Thymus (tissue), 11 donors: ENCODE results near the gene MED15. TPM values are rescaled to one million over a fixed set of nuclear protein-coding genes. Genes with fewer than 3 reads are reported as not detected.

Source experiments
- DNase-seq, 9 donors: peaks; one replicate each; pipeline ENCODE4 v3.0.0-alpha.2; 2013; ENCODE audit warnings: low spot score in 9 of 9, low read depth in 6 of 9, missing footprints in 1 of 9
- H3K27ac ChIP-seq, 2 donors: one replicate each; pipeline ENCODE4 v1.5.1; 2013; ENCODE audit warnings: control low read depth in 1 of 2, low read depth in 1 of 2, low read length in 1 of 2, mild to moderate bottlenecking in 1 of 2, moderate library complexity in 1 of 2
- H3K27me3 ChIP-seq, 2 donors: one replicate each; pipeline ENCODE4 v1.5.1; 2013; ENCODE audit warnings: low read length in 1 of 2; ENCODE audit not compliant: control insufficient read depth in 2 of 2, insufficient read depth in 1 of 2
- H3K36me3 ChIP-seq, 2 donors: one replicate each; pipeline ENCODE4 v1.5.1; 2013; ENCODE audit warnings: low read length in 1 of 2, mild to moderate bottlenecking in 1 of 2, moderate library complexity in 1 of 2; ENCODE audit not compliant: control insufficient read depth in 2 of 2, insufficient read depth in 2 of 2
- H3K4me1 ChIP-seq, 2 donors: one replicate each; pipeline ENCODE4 v1.5.1; 2013; ENCODE audit warnings: low read length in 2 of 2; ENCODE audit not compliant: control insufficient read depth in 2 of 2, insufficient read depth in 2 of 2
- H3K4me3 ChIP-seq, 2 donors: one replicate each; pipeline ENCODE4 v1.5.1; 2013; ENCODE audit warnings: low read length in 2 of 2, control low read depth in 1 of 2, mild to moderate bottlenecking in 1 of 2
- H3K9me3 ChIP-seq, 2 donors: one replicate each; pipeline ENCODE4 v1.5.1; 2013; ENCODE audit warnings: low read length in 1 of 2, mild to moderate bottlenecking in 1 of 2; ENCODE audit not compliant: control insufficient read depth in 2 of 2, insufficient read depth in 1 of 2
- WGBS: extraction: QIAGEN DNeasy Blood & Tissue Kit; methylation state at CpG from one replicate; pipeline ENCODE4 v1.1.7; 2013; 5-methylcytosine and 5-hydroxymethylcytosine counted together
- polyA plus RNA-seq: library from polyadenylated mRNA; stranded (reverse); fragments of 200-250 nt; gene quantifications from one replicate; pipeline ENCODE4 v1.2.3, GENCODE V29; 2013
- total RNA-seq: library from RNA; stranded (reverse); fragments of 120-200 nt; gene quantifications from one replicate; pipeline ENCODE4 v1.2.4, GENCODE V29; 2013
- donor health status: healthy.

Gene MED15
- total and polyA plus RNA-seq, 2 donors, result 10.7 to 61.6 TPM

DNA sequence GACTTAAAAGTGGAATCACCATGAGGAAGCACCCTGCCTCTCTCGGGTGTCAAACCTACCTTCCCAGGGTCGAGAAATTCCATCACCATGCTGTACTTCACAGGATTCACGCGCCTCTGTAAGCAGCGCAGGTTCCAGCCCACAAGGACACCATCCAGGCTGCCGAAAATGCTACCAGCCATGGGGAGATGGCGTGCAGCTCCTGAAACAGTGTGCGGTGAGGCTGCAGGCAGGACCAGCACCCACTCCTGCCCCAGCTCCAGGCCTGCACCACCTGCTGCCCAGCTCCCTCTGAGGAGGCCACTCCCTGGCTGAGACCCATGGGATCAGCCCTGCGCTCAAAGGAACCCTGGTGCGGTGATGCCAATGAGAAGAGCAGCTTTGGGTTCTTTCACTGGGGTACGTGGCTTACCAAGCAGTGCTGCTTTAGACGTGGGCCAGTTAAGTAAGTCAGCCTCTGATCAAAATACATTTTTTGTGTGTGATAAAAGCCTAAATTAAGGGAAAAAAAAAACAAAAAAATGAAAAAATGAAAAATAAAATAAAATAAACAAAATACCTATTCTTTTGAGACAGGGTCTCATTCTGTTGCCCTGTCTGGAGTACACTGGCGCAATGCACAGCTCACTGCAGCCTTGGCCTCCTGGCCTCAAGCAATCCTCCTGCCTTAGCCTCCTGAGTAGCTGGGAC is 115.4 kb downstream of the MED15 start:
- Histone ChIP-seq H3K36me3 (no peaks in the 10 kb centered on the region), H3K4me1 (no peaks in the 10 kb centered on the region), H3K27me3 (no peaks in the 10 kb centered on the region), H3K27ac (no peak overlapping the region), H3K4me3 (no peak overlapping the region), H3K9me3 (no peaks in the 10 kb centered on the region)
- no peak for DNase-seq
- WGBS, result 82% methylated on average over 13 of the region's 13 CpGs

DNA sequence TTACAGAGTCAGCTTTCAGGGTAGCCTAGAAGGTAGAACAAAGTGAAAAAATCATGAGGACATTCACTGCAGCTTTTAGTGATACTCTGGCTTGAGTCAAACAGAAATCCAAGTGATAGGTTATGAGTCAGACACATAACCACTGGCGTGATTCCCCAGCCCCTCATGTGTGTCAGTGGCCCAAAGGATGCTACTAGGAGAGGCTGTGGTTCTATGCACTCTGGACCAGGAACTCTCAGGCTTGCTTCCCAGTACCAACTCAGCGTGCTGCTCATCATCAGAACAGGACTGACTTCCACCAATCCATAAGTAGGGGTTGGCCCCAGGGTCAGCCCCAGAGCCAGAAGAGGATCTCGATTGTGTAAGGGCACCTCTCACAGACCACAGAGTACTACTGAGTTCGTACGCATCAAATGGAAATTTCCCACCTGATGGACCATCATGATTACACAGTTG is 116.8 kb downstream of the MED15 start:
- no peaks in the 10 kb centered on the region for H3K4me1 ChIP-seq
- H3K4me3 ChIP-seq, result no peak overlapping the region
- no peaks in the 10 kb centered on the region for H3K9me3 ChIP-seq
- no peak overlapping the region for H3K27ac ChIP-seq
- WGBS, result 88% methylated on average over 5 of the region's 5 CpGs
- H3K36me3 ChIP-seq, result no peaks in the 10 kb centered on the region
- H3K27me3 ChIP-seq, result no peaks in the 10 kb centered on the region
- DNase-seq, result no peak

DNA sequence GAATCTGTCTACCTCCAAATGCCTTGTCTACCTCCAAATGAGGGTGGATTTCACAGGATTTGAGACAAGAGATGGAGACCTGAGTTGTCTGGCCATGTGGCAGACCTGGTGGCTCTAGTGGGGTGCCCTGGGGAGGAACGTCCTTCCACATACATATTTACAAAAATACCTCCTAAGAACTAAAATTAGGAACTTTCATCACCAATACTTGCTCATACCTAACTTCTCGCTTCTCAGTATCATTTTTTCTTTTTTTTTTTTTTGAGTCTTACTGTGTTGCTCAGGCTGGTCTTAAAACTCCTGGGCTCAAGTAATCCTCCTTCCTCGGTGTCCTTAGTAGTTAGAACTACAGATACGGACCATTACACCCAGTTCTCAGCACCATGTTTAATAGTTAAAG is 117.9 kb downstream of the MED15 start:
- no peaks in the 10 kb centered on the region for H3K9me3 ChIP-seq
- no peak for DNase-seq
- H3K27ac ChIP-seq, result no peak overlapping the region
- H3K4me1 ChIP-seq, result no peaks in the 10 kb centered on the region
- H3K4me3 ChIP-seq, result no peak overlapping the region
- no peaks in the 10 kb centered on the region for H3K27me3 ChIP-seq
- H3K36me3 ChIP-seq, result no peaks in the 10 kb centered on the region
- 93% methylated on average over 4 of the region's 4 CpGs for WGBS

DNA sequence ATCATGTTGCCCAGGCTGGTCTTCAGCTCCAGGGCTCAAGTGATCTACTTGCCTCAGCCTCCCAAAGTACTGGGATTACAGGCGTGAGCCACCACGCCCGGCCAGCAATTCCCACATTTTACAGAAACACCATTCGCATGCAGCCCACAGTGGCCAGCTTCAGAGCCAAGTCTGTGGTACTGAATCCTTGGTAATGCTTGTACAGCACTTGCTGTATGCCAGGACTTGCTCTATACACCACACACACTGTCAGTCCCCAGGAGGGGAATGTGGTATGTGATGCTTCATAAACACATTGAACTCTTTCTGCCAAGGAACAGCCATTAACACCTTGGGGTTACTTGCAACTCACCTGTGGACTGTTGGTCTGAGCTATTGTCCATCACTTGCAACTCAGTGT is 119.4 kb downstream of the MED15 start:
- H3K36me3 ChIP-seq, result no peaks in the 10 kb centered on the region
- H3K4me3 ChIP-seq, result no peak overlapping the region
- H3K9me3 ChIP-seq, result no peaks in the 10 kb centered on the region
- H3K4me1 ChIP-seq, result no peaks in the 10 kb centered on the region
- H3K27ac ChIP-seq, result no peak overlapping the region
- DNase-seq, result no peak
- no peaks in the 10 kb centered on the region for H3K27me3 ChIP-seq
- 97% methylated on average over 4 of the region's 4 CpGs for WGBS

DNA sequence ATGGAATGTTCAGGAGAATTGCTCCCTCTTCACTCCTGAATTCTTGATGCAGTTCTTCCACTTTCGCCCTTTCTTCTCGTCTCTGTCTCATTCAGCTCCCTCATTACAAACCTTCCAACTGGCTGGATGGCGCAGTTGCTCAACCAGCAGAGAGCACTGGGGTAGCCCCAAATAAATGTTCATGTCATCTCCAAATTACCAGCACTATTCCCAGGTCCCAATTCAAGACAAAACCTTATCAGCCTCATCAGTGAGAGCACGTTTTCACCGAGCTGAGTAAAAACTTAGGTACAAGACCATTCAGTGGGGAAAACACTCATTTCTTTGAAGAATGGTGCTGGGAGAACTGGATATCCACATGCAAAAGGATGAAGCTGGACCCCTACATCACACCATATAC is 120.0 kb downstream of the MED15 start:
- Histone ChIP-seq H3K27ac (no peak overlapping the region), H3K4me3 (no peak overlapping the region), H3K4me1 (no peaks in the 10 kb centered on the region), H3K9me3 (no peaks in the 10 kb centered on the region), H3K27me3 (no peaks in the 10 kb centered on the region), H3K36me3 (no peaks in the 10 kb centered on the region)
- WGBS, result 98% methylated on average over 5 of the region's 5 CpGs
- DNase-seq, result no peak

DNA sequence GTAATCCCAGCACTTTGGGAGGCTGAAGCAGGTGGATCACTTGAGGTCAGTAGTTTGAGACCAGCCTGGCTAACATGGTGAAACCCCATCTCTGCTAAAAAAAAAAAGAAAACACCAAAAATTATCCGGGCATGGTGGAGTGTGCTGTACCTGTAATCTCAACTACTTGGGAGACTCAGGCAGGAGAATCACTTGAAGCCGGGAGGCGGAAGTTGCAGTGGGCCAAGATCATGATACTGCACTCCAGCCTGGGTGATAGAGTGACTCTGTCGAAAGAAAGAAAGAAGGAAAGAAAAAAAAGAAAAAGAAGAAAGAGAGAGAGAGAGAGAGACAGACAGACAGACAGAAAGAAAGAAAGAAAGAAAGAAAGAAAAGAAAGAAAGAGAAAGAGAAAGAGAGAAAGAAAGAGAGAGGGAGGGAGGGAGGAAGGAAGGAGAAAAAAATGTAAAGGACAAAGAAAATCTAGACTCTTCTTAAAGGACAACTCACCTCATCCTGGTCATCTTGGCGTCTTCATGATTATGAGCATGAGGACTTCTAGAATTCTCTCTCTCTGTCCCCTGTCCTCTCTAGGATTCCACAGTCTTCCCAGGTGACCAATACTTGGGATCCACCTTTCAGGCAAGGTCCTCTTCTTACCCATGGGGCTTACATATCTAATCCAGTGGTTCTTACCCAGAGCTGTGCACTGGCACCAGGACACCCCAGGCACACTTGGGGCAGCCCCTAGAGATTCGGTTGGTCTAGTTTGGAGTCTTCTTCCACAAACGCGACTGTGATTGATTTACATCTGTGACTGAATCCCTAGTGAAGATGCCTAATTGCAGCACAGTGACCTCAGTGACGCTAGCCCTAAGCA is 120.9 kb downstream of the MED15 start:
- Histone ChIP-seq H3K36me3 (no peaks in the 10 kb centered on the region), H3K4me1 (no peaks in the 10 kb centered on the region)
- WGBS, result 88% methylated on average over 9 of the region's 9 CpGs

DNA sequence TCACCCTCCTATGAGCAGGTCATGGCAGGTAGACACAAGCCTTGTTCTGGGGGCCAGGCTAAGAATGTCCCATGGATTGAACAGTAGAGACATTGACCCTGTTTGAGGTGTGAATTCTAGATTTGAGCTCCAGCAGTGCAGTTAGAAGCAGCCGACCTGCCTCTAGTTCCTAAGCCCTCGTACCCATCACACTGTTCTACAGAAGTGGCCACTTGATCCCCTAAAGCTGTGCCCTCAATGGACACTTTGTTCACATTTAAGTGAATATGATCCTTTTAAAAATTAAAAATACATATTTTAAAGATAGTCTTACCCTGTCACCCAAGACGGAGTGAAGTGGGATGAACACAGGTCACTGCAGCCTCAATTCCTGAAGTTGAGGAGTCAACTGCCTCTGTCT is 122.0 kb downstream of the MED15 start:
- DNase-seq, result no peak
- Histone ChIP-seq H3K27ac (no peak overlapping the region), H3K4me1 (no peaks in the 10 kb centered on the region), H3K9me3 (no peaks in the 10 kb centered on the region), H3K27me3 (no peaks in the 10 kb centered on the region), H3K36me3 (no peaks in the 10 kb centered on the region), H3K4me3 (no peak overlapping the region)
- 94% methylated on average over 3 of the region's 3 CpGs for WGBS

More for the DNA sequence above, 120.9 kb downstream of the MED15 start:
- no peak overlapping the region for H3K27ac ChIP-seq
- DNase-seq, result no peak
- no peaks in the 10 kb centered on the region for H3K9me3 ChIP-seq
- no peaks in the 10 kb centered on the region for H3K27me3 ChIP-seq
- no peak overlapping the region for H3K4me3 ChIP-seq

DNA sequence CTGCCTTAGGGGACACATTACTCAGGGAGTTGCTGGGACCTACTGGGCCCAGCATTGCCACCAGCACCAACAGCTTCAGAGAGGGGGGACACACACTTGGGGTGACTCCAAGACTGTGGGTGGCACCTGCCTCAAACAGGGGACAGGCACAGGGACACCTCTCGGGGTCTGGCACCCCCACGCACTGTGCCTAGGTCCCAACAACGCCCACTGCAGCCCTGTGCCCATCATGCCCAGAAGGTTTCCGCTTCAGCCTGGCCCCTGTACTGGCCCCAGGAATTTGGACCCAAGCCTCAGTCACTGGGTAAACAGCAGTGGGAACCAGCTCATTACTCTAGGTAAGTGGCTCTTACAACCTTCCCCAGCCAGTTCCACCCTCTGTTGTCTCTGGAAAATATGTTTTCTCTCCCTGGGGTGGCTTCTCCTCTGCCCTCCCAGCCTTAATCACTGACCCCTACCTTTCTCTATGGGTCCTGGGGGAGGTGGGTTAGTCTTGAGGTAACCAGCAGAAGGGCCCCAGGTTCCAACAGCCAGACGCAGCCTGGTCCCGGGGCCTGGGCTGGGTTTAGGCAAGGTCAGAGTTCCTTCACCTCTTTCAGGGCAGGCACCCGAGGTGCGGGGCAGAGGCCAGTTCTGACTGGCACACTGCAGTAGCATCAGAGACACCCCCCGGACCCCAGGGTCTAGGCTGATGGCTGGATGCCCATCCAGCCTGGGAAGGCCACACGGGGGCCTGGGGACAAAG is 123.6 kb downstream of the MED15 start:
- no peak overlapping the region for H3K27ac ChIP-seq
- H3K4me1 ChIP-seq, result no peaks in the 10 kb centered on the region
- H3K4me3 ChIP-seq, result no peak overlapping the region
- DNase-seq, result no peak
- WGBS, result 97% methylated on average over 10 of the region's 10 CpGs
- no peaks in the 10 kb centered on the region for H3K36me3 ChIP-seq
- peaks cover 0 to 2% of the 10 kb centered on the region in 2 donors for H3K27me3 ChIP-seq
- no peaks in the 10 kb centered on the region for H3K9me3 ChIP-seq

DNA sequence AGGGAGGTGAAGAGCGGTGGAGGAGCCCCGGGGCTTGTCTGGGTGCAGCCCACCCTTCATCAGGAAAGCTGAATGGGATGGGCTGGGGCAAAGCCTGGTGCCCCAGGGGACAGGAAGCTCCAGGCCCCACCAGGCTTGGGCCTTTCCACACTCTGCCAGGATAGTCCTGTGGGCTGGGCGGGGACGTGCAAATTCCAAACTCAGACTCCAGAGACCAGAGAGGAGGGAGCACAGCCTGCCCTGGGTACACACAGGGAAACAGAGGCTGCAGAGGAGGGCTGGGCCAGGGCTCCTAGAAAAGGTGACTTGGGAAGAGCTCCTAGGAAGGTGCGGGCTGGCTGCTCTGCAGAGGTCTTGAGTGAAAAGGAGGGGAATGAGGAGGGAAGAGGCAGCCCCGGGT is 124.7 kb downstream of the MED15 start:
- 92% methylated on average over 6 of the region's 6 CpGs for WGBS

More for the DNA sequence above, 124.7 kb downstream of the MED15 start:
- Histone ChIP-seq H3K36me3 (no peaks in the 10 kb centered on the region), H3K27me3 (peaks cover 0 to 7% of the 10 kb centered on the region in 2 donors), H3K9me3 (no peaks in the 10 kb centered on the region), H3K4me3 (no peak overlapping the region), H3K27ac (no peak overlapping the region), H3K4me1 (no peaks in the 10 kb centered on the region)
- no peak for DNase-seq
